ENCODE data around the gene HOMEZ. TPM values are rescaled to one million over a fixed set of nuclear protein-coding genes. Genes with fewer than 3 reads are reported as not detected.

Gene HOMEZ
- total RNA-seq, 2 experiments from 2014 or later: 7.1 to 17.2 TPM

GRCh38 chr14:23297096-23297495 is 11.2 kb upstream of the HOMEZ start:
- no peak overlapping the region for H2AFZ ChIP-seq (ENCODE audit: low read length)
- H3K79me2 ChIP-seq (ENCODE audit: insufficient read depth, low read depth, low read length): peaks cover 10% of the 10 kb centered on the region; the same call in 1 of the 2 replicates
- H3K36me3 ChIP-seq (ENCODE audit: insufficient read depth, low read length): peaks cover 34% of the 10 kb centered on the region
- POLR2A ChIA-PET: interaction anchor here (1.4 kb wide), 1 partner anchor 24 kb away, joined by 4 read pairs; the partner anchor contains the start of gene PABPN1
- no peaks in the 10 kb centered on the region for H4K20me1 ChIP-seq (ENCODE audit: insufficient read depth, low read length)
- no TSS peak for BruUV-seq (replicated peaks)
- no peak overlapping the region for H3K27ac ChIP-seq (ENCODE audit: low read depth, low read length, poor library complexity, severe bottlenecking)
- no peak for DNase-seq (ENCODE audit: low spot score)
- TF ChIP-seq EZH2phosphoT487 (IDR thresholded peaks at IDR 0.05; ENCODE audit: borderline replicate concordance, low read depth, low read length) (no peak), CTCF (conservative IDR thresholded peaks at IDR 0.05; ENCODE audit: low read length) (no peak)
- H3K9me3 ChIP-seq (ENCODE audit: low read length): no peaks in the 10 kb centered on the region
- H3K9me2 ChIP-seq (ENCODE audit: insufficient read depth, low read length): no peaks in the 10 kb centered on the region
- CTCF ChIA-PET (ENCODE audit: unreplicated experiment): no interaction called here
- H3K4me2 ChIP-seq (ENCODE audit: low read length): no peak overlapping the region
- intact Hi-C loops (cut with micrococcal nuclease; ENCODE audit: unreplicated experiment): no loop called here
- peaks cover 27% of the 10 kb centered on the region for H3K4me1 ChIP-seq (ENCODE audit: insufficient read depth, low read length, poor library complexity, severe bottlenecking)
- no peak overlapping the region for H3K4me3 ChIP-seq (ENCODE audit: low read depth, low read length, poor library complexity, severe bottlenecking)

- no peak for DNase-seq (ENCODE audit: low spot score)
- Histone ChIP-seq H3K79me2 (ENCODE audit: insufficient read depth, low read depth, low read length) (peaks cover 10% of the 10 kb centered on the region; the same call in 1 of the 2 replicates), H3K36me3 (ENCODE audit: insufficient read depth, low read length) (peaks cover 34% of the 10 kb centered on the region), H3K4me1 (ENCODE audit: insufficient read depth, low read length, poor library complexity, severe bottlenecking) (peaks cover 27% of the 10 kb centered on the region), H3K9me2 (ENCODE audit: insufficient read depth, low read length) (no peaks in the 10 kb centered on the region), H3K4me3 (ENCODE audit: low read depth, low read length, poor library complexity, severe bottlenecking) (no peak overlapping the region), H4K20me1 (ENCODE audit: insufficient read depth, low read length) (no peaks in the 10 kb centered on the region), H2AFZ (ENCODE audit: low read length) (no peak overlapping the region), H3K27ac (ENCODE audit: low read depth, low read length, poor library complexity, severe bottlenecking) (no peak overlapping the region), H3K9me3 (ENCODE audit: low read length) (no peaks in the 10 kb centered on the region), H3K4me2 (ENCODE audit: low read length) (no peak overlapping the region)
- TSS peak; percentile 21 for BruUV-seq (replicated peaks)
- ChIA-PET CTCF (ENCODE audit: unreplicated experiment) (no interaction called here), POLR2A (interaction anchor here (0.6 to 1.6 kb wide), 2 partner anchors 27 to 152 kb away, joined by 4 read pairs; no protein-coding TSS in a partner anchor)
- no peak for TF ChIP-seq EZH2phosphoT487 (IDR thresholded peaks at IDR 0.05; ENCODE audit: borderline replicate concordance, low read depth, low read length)
- TF ChIP-seq CTCF (conservative IDR thresholded peaks at IDR 0.05; ENCODE audit: low read length): no peak
- intact Hi-C loops (cut with micrococcal nuclease; ENCODE audit: unreplicated experiment): no loop called here
These were observed 10.3 kb upstream of the HOMEZ start for GRCh38 chr14:23296012-23296777.

Measured in OCI-LY7 (cell line).